ENCODE results near the gene MMEL1. TPM values are rescaled to one million over a fixed set of nuclear protein-coding genes. Genes with fewer than 3 reads are reported as not detected.

Gene MMEL1
- total RNA-seq, 1 donor from 2014 or later: 1.0 TPM

GRCh38 chr1:2561446-2561845, 71.4 kb downstream of the MMEL1 start:
- intact Hi-C loops (cut with micrococcal nuclease): no loop called here
- Mint-ChIP-seq H3K27ac (peak overlapping the region; percentile 73), H3K27me3 (ENCODE audit: insufficient read depth) (no peaks in the 10 kb centered on the region), H3K9me3 (no peaks in the 10 kb centered on the region), H3K36me3 (ENCODE audit: low read depth) (peaks cover 13% of the 10 kb centered on the region), H3K4me1 (ENCODE audit: low read depth) (peaks cover 13% of the 10 kb centered on the region), H3K4me3 (peak overlapping the region; percentile 51)
- no peak for DNase-seq (ENCODE audit: low spot score)

- Mint-ChIP-seq H3K36me3 (ENCODE audit: low read depth) (peaks cover 16% of the 10 kb centered on the region), H3K27ac (no peak overlapping the region), H3K4me3 (no peak overlapping the region), H3K27me3 (ENCODE audit: insufficient read depth) (no peaks in the 10 kb centered on the region), H3K9me3 (no peaks in the 10 kb centered on the region), H3K4me1 (ENCODE audit: low read depth) (peaks cover 13% of the 10 kb centered on the region)
- no peak for DNase-seq (ENCODE audit: low spot score)
- intact Hi-C loops (cut with micrococcal nuclease): no loop called here
Observed at GRCh38 chr1:2560299-2561073, 72.3 kb downstream of the MMEL1 start.

DNA sequence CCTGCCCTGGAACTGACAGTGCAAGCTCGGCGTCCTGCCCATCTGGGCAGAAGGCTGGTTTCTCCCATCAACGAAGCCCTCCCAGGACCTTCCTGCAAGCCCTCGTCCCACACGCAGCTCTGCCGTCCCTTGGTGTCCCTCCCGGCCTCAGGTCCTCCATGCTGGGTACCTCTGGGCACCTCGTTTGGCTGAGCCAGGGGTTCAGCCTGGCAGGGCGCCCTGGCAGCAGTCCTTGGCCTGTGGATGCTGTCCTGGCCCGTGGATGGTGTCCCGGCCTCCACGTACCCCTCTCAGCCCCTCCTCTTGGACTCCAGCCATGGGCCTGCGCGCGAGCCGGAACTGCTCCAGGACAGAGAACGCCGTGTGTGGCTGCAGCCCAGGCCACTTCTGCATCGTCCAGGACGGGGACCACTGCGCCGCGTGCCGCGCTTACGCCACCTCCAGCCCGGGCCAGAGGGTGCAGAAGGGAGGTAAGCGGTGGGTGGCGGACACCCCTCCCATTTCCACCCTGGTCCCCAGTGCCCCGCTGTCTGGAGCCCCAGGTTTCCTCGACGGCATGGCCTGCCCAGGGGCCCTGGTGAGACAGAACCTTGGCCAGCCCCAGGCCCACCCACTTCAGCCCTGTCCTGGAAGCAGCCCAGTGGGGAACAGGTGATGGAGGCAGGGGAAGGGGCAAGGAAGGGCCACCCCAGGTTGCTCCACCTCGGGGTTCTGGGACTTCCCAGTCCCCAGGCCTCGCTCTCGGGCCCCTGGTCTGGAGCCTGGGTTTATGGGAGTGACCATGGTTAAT, 73.1 kb downstream of the MMEL1 start:
- intact Hi-C loops (cut with micrococcal nuclease): no loop called here
- Mint-ChIP-seq H3K27ac (no peak overlapping the region), H3K4me1 (ENCODE audit: low read depth) (peaks cover 16% of the 10 kb centered on the region), H3K36me3 (ENCODE audit: low read depth) (peaks cover 18% of the 10 kb centered on the region), H3K27me3 (ENCODE audit: insufficient read depth) (no peaks in the 10 kb centered on the region), H3K9me3 (no peaks in the 10 kb centered on the region), H3K4me3 (no peak overlapping the region)
- no peak for DNase-seq (ENCODE audit: low spot score)

GRCh38 chr1:2558861-2559260, 74.0 kb downstream of the MMEL1 start:
- Mint-ChIP-seq H3K27ac (peak overlapping the region; percentile 66), H3K27me3 (ENCODE audit: insufficient read depth) (no peaks in the 10 kb centered on the region), H3K9me3 (no peaks in the 10 kb centered on the region), H3K36me3 (ENCODE audit: low read depth) (peaks cover 20% of the 10 kb centered on the region), H3K4me1 (ENCODE audit: low read depth) (peaks cover 24% of the 10 kb centered on the region), H3K4me3 (peak overlapping the region; percentile 74)
- intact Hi-C loops (cut with micrococcal nuclease): no loop called here
- DNase-seq (ENCODE audit: low spot score): no peak

- Mint-ChIP-seq H3K4me3 (peak overlapping the region; percentile 88), H3K4me1 (ENCODE audit: low read depth) (peaks cover 24% of the 10 kb centered on the region), H3K27ac (peak overlapping the region; percentile 66), H3K27me3 (ENCODE audit: insufficient read depth) (no peaks in the 10 kb centered on the region), H3K9me3 (no peaks in the 10 kb centered on the region), H3K36me3 (ENCODE audit: low read depth) (peaks cover 20% of the 10 kb centered on the region)
- intact Hi-C loops (cut with micrococcal nuclease): no loop called here
- no peak for DNase-seq (ENCODE audit: low spot score)
Observed at GRCh38 chr1:2558420-2558819, 74.4 kb downstream of the MMEL1 start.

DNA sequence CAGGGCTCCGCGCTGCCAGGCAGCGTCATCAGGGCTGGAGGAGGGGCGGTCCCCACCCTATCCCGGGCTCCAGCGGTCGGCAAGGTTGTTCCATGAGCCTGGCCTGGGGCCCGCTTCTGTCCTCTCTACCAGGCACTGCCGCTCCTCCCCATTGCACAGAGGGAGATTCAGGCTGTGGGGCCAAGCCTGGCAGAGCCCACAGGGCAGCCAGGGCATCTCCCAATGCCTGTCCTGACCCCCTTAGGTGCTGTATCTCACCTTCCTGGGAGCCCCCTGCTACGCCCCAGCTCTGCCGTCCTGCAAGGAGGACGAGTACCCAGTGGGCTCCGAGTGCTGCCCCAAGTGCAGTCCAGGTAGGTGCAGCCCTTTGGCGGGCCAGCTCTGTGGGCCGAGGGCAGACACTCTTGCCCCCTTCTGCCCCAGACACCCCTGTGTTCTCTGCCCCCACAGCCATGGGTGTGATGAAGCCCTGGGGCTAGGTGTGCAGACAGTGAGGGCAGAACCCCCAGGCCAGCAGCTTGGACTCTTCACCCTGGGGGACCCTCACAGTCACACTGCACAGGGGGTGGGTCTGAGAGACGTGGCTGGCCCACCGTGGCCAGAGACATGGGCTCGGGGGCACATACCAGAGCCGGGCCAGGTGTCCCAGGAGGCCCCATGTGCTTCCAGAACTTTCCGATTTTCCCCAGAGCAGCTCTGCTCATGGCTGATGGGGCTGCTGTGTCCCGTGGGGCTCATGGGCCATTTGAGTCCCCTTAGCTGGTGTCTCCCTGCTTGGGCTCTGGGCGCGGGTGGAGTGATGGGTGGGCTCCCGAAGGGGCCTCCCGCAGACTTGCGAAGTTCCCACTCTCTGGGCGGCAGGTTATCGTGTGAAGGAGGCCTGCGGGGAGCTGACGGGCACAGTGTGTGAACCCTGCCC, 75.1 kb downstream of the MMEL1 start:
- Mint-ChIP-seq H3K36me3 (ENCODE audit: low read depth) (peaks cover 18% of the 10 kb centered on the region), H3K4me3 (peak overlapping the region; percentile 88), H3K9me3 (no peaks in the 10 kb centered on the region), H3K27me3 (ENCODE audit: insufficient read depth) (no peaks in the 10 kb centered on the region), H3K4me1 (ENCODE audit: low read depth) (peaks cover 24% of the 10 kb centered on the region), H3K27ac (peak overlapping the region; percentile 86)
- intact Hi-C loops (cut with micrococcal nuclease): no loop called here
- no peak for DNase-seq (ENCODE audit: low spot score)

DNA sequence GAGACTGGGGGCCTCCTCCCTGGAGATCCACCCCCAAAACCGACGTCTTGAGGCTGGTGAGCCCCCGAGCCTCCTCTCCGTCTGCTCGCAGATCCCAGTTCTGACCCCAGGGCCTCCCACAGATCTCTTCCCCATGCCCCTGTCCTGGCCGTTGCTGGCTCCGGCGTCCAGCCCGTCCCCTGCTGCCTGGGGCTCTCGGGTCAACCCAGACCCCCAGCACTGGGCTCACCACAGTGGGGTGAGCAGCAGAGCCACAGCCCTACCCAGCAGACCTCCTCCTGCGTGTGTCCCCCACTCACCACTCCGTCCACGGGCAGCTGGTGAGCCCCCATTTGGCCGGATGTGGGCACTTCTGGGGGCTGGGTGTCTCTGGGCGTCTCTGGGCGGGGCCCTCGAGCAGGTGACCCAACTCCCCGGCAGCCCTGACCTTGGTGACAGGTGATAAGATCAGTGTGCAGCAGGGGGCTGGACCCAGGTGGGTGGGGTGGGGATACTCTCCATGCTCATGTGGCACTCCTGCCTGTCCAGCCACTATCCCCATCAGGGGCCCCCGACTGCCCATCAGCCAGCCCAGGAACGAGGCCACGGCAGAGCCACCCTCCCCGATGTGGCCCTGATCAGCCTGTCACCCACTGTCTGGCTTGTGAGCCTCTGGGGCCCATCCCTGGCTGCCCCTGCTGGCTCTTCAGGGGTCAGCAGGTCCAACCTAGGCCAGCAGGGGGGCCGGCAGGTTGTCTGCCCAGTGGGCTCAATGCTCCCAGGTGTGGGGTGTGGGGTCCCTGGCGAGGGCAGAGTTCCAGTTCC, 75.9 kb downstream of the MMEL1 start:
- Mint-ChIP-seq H3K4me3 (peak overlapping the region; percentile 88), H3K4me1 (ENCODE audit: low read depth) (peaks cover 24% of the 10 kb centered on the region), H3K27ac (peak overlapping the region; percentile 86), H3K27me3 (ENCODE audit: insufficient read depth) (no peaks in the 10 kb centered on the region), H3K36me3 (ENCODE audit: low read depth) (peaks cover 18% of the 10 kb centered on the region), H3K9me3 (no peaks in the 10 kb centered on the region)
- peak; percentile 53 for DNase-seq (ENCODE audit: low spot score)
- intact Hi-C loops (cut with micrococcal nuclease): loop anchor here (1.0 kb wide), 5 partner anchors 9 to 229 kb away; partner anchors contain the start of genes PANK4 and PRXL2B

DNA sequence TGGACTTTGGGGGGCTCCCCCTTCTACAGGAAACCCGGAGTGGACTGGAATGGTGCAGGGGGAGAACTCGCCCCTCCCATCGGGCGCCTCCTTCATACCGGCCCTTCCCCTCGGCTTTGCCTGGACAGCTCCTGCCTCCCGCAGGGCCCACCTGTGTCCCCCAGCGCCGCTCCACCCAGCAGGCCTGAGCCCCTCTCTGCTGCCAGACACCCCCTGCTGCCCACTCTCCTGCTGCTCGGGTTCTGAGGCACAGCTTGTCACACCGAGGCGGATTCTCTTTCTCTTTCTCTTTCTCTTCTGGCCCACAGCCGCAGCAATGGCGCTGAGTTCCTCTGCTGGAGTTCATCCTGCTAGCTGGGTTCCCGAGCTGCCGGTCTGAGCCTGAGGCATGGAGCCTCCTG, 76.5 kb downstream of the MMEL1 start, which contains the start of gene TNFRSF14:
Gene TNFRSF14 (plus strand): TSS at position 95 of the 401 bp plus-strand sequence. CDS start 294 bp downstream, at position 389.
- H3K4me3 Mint-ChIP-seq: peak within 1 kb of the TSS; percentile 88
- DNase-seq (ENCODE audit: low spot score): peak; percentile 73
- intact Hi-C loops (cut with micrococcal nuclease): loop anchor here (1.0 kb wide), 5 partner anchors 8 to 230 kb away; partner anchors contain the start of genes PANK4 and PRXL2B
- H3K27me3 Mint-ChIP-seq (ENCODE audit: insufficient read depth): no peaks in the 10 kb centered on the region
- H3K9me3 Mint-ChIP-seq: no peaks in the 10 kb centered on the region
- peak within 1 kb of the TSS; percentile 86 for H3K27ac Mint-ChIP-seq
- H3K36me3 Mint-ChIP-seq (ENCODE audit: low read depth): peaks cover 16% of the 10 kb centered on the region
- H3K4me1 Mint-ChIP-seq (ENCODE audit: low read depth): peaks cover 21% of the 10 kb centered on the region

DNA sequence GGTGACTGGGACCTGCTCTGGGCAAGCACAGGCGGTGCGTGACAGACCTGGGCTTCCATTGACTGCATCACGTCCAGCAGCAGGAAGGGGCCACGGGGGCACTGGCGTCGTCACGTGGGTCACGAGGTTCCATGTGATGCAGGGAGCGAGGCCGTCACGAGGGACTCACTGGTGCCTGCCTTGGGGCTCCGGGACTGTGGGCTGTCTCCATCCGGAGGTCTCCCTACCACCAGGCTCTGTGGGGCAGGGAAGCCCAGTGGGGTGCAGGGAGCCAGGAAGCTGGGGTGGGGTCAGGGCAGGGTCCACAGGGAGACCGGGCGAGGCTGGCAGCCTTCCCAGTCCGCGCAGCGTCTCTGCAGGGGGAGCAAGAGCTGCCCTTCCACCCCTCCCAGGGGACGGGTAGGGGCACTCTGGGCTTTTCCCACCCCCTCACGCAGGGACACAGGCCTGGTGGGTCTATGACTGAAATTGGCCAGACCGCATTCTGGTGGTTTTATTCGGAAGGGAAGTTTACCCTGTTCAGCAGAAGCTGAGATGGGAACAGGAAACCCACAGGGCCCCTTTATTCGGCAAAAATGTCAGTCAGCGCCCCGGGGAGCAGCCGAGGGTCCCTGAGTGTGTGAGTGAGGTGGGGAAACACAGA, 77.1 kb downstream of the MMEL1 start:
- Mint-ChIP-seq H3K27ac (peak overlapping the region; percentile 86), H3K4me3 (peak overlapping the region; percentile 88), H3K4me1 (ENCODE audit: low read depth) (peaks cover 18% of the 10 kb centered on the region), H3K36me3 (ENCODE audit: low read depth) (peaks cover 14% of the 10 kb centered on the region), H3K27me3 (ENCODE audit: insufficient read depth) (no peaks in the 10 kb centered on the region), H3K9me3 (no peaks in the 10 kb centered on the region)
- intact Hi-C loops (cut with micrococcal nuclease): loop anchor here (1.0 kb wide), 5 partner anchors 7 to 231 kb away; partner anchors contain the start of genes PANK4 and PRXL2B
- peak; percentile 75 for DNase-seq (ENCODE audit: low spot score)

GRCh38 chr1:2554621-2555387, 78.0 kb downstream of the MMEL1 start:
- Mint-ChIP-seq H3K27ac (peak overlapping the region; percentile 86), H3K4me3 (peak overlapping the region; percentile 88), H3K9me3 (no peaks in the 10 kb centered on the region), H3K27me3 (ENCODE audit: insufficient read depth) (no peaks in the 10 kb centered on the region), H3K4me1 (ENCODE audit: low read depth) (peaks cover 18% of the 10 kb centered on the region), H3K36me3 (ENCODE audit: low read depth) (peaks cover 14% of the 10 kb centered on the region)
- peak; percentile 41 for DNase-seq (ENCODE audit: low spot score)
- intact Hi-C loops (cut with micrococcal nuclease): no loop called here
